Tibial nerve (tissue), 4 donors: ENCODE data around the gene CAPN1. TPM values are rescaled to one million over a fixed set of nuclear protein-coding genes. Genes with fewer than 3 reads are reported as not detected.

Experiments
- DNase-seq, 2 donors: peaks; one replicate each; pipeline ENCODE4 v3.0.0-alpha.2; 2019; ENCODE audit warnings: low spot score in 2 of 2
- H3K27ac ChIP-seq, 4 donors: fragments of 200-600 bp; sonication (generic) in 3 of 4; one replicate each; pipeline ENCODE4 v1.5.1; 2017 to 2019; ENCODE audit warnings: mild to moderate bottlenecking in 1 of 4
- H3K27me3 ChIP-seq, 2 donors: fragments of 200-600 bp; sonication (generic) in 1 of 2; one replicate each; pipeline versions ENCODE4 v1.5.1 to v1.6.0; 2017 to 2019
- H3K36me3 ChIP-seq, 3 donors: fragments of 200-600 bp; sonication (generic); one replicate each; pipeline ENCODE4 v1.5.1; 2018 to 2019
- H3K4me1 ChIP-seq, 4 donors: fragments of 200-600 bp; sonication (generic) in 3 of 4; one replicate each; pipeline ENCODE4 v1.5.1; 2017 to 2019
- H3K4me3 ChIP-seq, 4 donors: fragments of 200-600 bp; sonication (generic) in 3 of 4; one replicate each; pipeline ENCODE4 v1.5.1; 2017 to 2019; ENCODE audit warnings: mild to moderate bottlenecking in 1 of 4, moderate library complexity in 1 of 4
- H3K9me3 ChIP-seq, 4 donors: fragments of 200-600 bp; sonication (generic) in 3 of 4; one replicate each; pipeline ENCODE4 v1.5.1; 2017 to 2019
- EP300 ChIP-seq, 2 donors: sonication (generic); formaldehyde crosslinking; IDR thresholded peaks; one replicate each; pipeline ENCODE4 v1.6.1; 2017; ENCODE audit warnings: antibody characterized with exemption in 2 of 2, mild to moderate bottlenecking in 1 of 2
- POLR2A ChIP-seq, 2 donors: fragments of 450-650 bp; IDR thresholded peaks; one replicate each; pipeline ENCODE4 v1.6.1; 2017; ENCODE audit warnings: antibody characterized with exemption in 2 of 2, mild to moderate bottlenecking in 2 of 2, moderate library complexity in 2 of 2
- WGBS, 2 donors: methylation state at CpG; one replicate each; pipeline ENCODE4 v1.1.5; 2018; 5-methylcytosine and 5-hydroxymethylcytosine counted together
- total RNA-seq, 4 donors: library from RNA; depleted of rRNA; stranded (reverse); fragments of >200 nt; gene quantifications; one replicate each; pipeline ENCODE4 v1.1.0, GENCODE V29; 2016
- TF ChIP-seq, protein P1 (sequence below), 5 experiments: fragments of 200-600 bp in 3 of 5; fragments of 450-650 bp in 2 of 5; sonication (generic) in 3 of 5; IDR thresholded peaks; one replicate each; pipeline ENCODE4 v1.5.1; 2016 to 2019; ENCODE audit warnings: antibody characterized with exemption in 5 of 5, mild to moderate bottlenecking in 3 of 5, moderate library complexity in 2 of 5

CAPN1 gene
- total RNA-seq, 4 donors from 2014 or later, result 108 to 209 (median 150) TPM

DNA sequence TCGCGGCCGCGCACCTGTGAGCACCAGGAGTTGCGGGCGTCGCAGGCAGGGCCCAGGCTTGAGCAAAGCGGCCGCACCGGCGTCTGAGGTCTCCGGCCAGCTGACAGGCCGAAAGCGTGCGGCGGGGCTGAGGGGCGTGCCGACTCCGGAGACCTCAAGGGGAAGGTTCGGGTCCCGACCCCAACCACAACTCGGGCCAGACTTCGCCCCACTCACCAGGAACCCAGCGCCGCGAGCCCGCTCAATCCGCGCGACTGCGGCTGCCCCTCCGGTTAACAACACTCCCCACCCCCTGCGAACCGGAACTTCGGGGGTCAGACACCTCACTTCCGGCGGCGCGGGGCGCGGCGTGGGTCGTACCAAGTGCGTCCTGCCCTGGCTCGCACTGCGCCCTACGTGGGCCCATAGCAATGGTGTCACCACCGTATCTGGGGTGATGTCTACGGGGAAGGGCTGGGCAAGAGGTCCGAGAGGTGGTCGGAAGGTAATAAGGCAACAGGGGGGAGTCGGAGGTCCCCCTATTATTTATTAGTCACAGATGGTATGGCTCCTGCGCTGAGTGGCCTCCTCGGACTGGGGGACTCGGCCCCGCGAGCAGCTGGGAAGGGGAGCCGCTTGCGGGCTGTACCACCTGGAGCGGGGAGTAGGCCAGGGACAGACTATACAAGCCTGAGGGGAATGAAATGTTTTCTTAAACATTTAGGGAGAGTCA lies 47.3 kb upstream of the CAPN1 start, which contains the start of gene SYVN1:
TSS of gene SYVN1 (minus strand) at position 280 of the 712 bp plus-strand sequence. CDS start 918 bp downstream, outside the sequence.
- TF ChIP-seq EP300 (IDR thresholded peaks at IDR 0.05) (peak; percentile 81 to 99), POLR2A (IDR thresholded peaks at IDR 0.05) (peak; percentile 94)
- TF ChIP-seq, protein P1, sequence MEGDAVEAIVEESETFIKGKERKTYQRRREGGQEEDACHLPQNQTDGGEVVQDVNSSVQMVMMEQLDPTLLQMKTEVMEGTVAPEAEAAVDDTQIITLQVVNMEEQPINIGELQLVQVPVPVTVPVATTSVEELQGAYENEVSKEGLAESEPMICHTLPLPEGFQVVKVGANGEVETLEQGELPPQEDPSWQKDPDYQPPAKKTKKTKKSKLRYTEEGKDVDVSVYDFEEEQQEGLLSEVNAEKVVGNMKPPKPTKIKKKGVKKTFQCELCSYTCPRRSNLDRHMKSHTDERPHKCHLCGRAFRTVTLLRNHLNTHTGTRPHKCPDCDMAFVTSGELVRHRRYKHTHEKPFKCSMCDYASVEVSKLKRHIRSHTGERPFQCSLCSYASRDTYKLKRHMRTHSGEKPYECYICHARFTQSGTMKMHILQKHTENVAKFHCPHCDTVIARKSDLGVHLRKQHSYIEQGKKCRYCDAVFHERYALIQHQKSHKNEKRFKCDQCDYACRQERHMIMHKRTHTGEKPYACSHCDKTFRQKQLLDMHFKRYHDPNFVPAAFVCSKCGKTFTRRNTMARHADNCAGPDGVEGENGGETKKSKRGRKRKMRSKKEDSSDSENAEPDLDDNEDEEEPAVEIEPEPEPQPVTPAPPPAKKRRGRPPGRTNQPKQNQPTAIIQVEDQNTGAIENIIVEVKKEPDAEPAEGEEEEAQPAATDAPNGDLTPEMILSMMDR (IDR thresholded peaks at IDR 0.05), result peak in 2 of 5 experiments; percentile 39 to 58
- Histone ChIP-seq H3K4me3 (peak within 1 kb of the TSS; percentile 69 to 94 (median 89)), H3K27ac (peak within 1 kb of the TSS; percentile 95 to 99 (median 96)), H3K27me3 (no peaks in the 10 kb centered on the region), H3K9me3 (no peaks in the 10 kb centered on the region), H3K4me1 (peaks cover 0 to 41% (median 20%) of the 10 kb centered on the region in 4 donors), H3K36me3 (peaks cover 0 to 37% (median 25%) of the 10 kb centered on the region in 3 donors)
- DNase-seq, result peak; percentile 83 to 89
- WGBS, 2 donors, result 1 to 2% methylated on average over 44 to 45 of the region's 60 CpGs

DNA sequence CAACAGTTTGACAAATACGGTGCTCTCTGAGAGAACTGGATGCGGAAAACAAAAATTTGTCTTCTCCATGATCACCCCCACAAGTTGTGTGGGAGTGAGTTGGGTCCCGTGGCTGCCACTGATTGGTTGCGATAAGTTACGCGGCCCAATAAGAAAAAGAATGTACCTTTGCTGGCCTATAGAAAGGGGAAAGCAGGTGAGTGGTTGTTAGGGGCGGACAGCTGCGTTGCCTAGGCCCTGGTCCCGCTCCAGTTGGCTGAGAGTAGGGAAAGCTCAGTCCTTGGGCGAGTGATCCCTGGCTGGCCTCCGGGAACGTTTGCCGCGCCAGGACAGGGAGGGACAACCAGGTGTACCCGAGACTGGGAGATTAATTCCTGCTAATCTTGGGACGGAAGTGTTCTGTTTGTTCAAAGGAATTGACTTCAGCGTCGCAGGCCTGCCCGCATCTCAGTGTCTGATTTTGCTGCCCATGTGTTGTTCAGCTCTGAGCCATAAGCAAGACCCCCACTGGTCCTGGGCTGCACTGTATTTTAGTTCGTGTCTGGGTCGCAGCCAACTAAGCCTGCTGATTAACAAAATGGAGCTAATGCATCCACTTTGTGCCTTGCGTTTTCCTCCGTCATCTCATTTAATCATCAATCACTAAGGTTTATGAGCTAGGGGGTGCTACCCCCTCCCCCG lies 46.6 kb upstream of the CAPN1 start:
- TF ChIP-seq POLR2A (IDR thresholded peaks at IDR 0.05), result no peak
- TF ChIP-seq EP300 (IDR thresholded peaks at IDR 0.05), result no peak
- TF ChIP-seq, protein P1 (IDR thresholded peaks at IDR 0.05), result no peak
- H3K36me3 ChIP-seq, result peaks cover 0 to 30% (median 18%) of the 10 kb centered on the region in 3 donors
- peaks cover 0 to 41% (median 20%) of the 10 kb centered on the region in 4 donors for H3K4me1 ChIP-seq

DNA sequence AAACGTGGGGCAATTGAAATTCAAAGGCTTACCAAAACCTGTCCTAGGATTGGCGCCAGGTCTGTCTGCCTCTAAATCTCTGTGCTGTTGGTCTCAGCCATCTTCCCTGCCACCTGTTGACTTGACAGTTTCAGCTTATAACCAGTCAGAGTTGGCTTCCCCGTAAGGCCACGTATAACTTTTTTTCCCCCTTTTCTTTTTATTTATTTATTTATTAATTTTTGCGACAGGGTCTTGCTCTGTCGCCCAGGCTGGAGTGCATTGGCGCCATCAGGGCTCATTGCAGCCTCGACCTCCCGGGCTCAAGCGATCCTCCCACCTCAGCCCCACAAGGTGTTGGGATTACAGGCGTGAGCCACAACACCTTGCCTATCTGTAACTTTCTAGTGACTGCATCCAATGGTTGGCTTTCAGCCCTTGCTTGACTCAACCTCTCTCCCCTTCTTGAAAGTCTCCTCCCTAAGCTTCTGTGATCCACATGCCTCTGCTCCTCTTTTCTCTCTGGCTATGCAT lies 46.0 kb upstream of the CAPN1 start:
- Histone ChIP-seq H3K27ac (peak overlapping the region; percentile 95 to 99 (median 96)), H3K9me3 (no peaks in the 10 kb centered on the region), H3K27me3 (no peaks in the 10 kb centered on the region), H3K4me1 (peaks cover 0 to 41% (median 20%) of the 10 kb centered on the region in 4 donors), H3K36me3 (peaks cover 0 to 24% (median 12%) of the 10 kb centered on the region in 3 donors), H3K4me3 (peak overlapping the region; percentile 69 to 94 (median 89))
- 59 to 60% methylated on average over 11 of the region's 11 CpGs for WGBS, 2 donors
- TF ChIP-seq POLR2A (IDR thresholded peaks at IDR 0.05) (no peak), EP300 (IDR thresholded peaks at IDR 0.05) (no peak)
- TF ChIP-seq, protein P1 (IDR thresholded peaks at IDR 0.05), result no peak
- DNase-seq, result no peak

More for the DNA sequence above, 46.6 kb upstream of the CAPN1 start:
- peak overlapping the region; percentile 95 to 99 (median 96) for H3K27ac ChIP-seq
- 2% methylated on average over 24 of the region's 24 CpGs for WGBS, 2 donors
- DNase-seq, result peak; percentile 77 to 89
- H3K27me3 ChIP-seq, result no peaks in the 10 kb centered on the region
- peak overlapping the region; percentile 69 to 94 (median 89) for H3K4me3 ChIP-seq
- no peaks in the 10 kb centered on the region for H3K9me3 ChIP-seq

DNA sequence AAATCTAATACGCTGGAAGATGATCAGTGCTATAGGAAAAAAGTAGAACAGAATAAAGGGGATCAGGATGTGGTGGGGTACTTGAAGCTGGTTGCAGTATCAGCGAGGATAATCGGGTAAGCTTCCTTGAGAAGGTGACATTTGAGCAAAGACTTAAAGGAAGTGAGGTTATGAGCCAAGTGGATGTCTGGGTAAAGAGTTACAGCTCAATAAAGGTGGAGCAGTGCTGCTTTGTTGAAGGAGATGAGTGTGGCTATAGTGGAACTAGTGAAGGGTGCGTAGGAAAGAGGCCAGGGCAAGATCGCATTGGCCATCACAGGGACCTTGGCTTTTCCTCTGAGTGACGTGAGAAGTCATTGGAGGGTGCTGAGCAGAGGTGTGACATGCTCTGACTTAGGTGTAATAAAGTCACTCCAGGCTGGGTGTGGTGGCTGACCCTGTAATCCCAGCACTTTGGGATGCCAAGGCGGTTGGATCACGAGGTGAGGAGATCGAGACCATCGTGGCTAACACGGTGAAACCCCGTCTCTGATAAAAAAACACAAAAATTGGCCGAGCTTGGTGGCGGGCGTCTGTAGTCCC lies 45.1 kb upstream of the CAPN1 start:
- no peaks in the 10 kb centered on the region for H3K9me3 ChIP-seq
- H3K27me3 ChIP-seq, result no peaks in the 10 kb centered on the region
- DNase-seq, result no peak
- no peak for TF ChIP-seq EP300 (IDR thresholded peaks at IDR 0.05)
- TF ChIP-seq, protein P1 (IDR thresholded peaks at IDR 0.05), result no peak
- TF ChIP-seq POLR2A (IDR thresholded peaks at IDR 0.05), result no peak
- peaks cover 0 to 35% (median 20%) of the 10 kb centered on the region in 4 donors for H3K4me1 ChIP-seq
- no peak overlapping the region for H3K4me3 ChIP-seq
- 80 to 89% methylated on average over 15 of the region's 15 CpGs for WGBS, 2 donors
- peaks cover 0 to 14% (median 5%) of the 10 kb centered on the region in 3 donors for H3K36me3 ChIP-seq
- no peak overlapping the region for H3K27ac ChIP-seq
